Pancreas (tissue), 10 donors: Measurements from ENCODE around the gene KRTAP9-4. TPM values are rescaled to one million over a fixed set of nuclear protein-coding genes. Genes with fewer than 3 reads are reported as not detected.
"Not testable (repeated sequence)": the region's sequence is repeated elsewhere in the genome, so short reads cannot be mapped to it uniquely, and the experiment has no call there.

Experiments used
- ATAC-seq, 4 donors: fragments of 200-7000 bp; cut with Tn5 transposase; one replicate each; pipeline versions ENCODE4 v1.8.0 to v1.9.1; 2020; ENCODE audit warnings: mild to moderate bottlenecking in 4 of 4, moderate library complexity in 4 of 4
- DNase-seq, 6 donors: peaks; one replicate each; pipeline ENCODE4 v3.0.0-alpha.2; 2020
- FAIRE-seq: peaks from 2 replicates; lab custom pipeline; 2012; peaks lifted over from hg19 to GRCh38; lab: Jason Lieb, UNC
- H3K27ac ChIP-seq, 4 donors: fragments of 200-600 bp; sonication (generic); 1 replicate in 3 of 4; 2 replicates in 1 of 4; pipeline versions ENCODE4 v1.5.0 to v1.8.0; 2020
- H3K27me3 ChIP-seq, 4 donors: fragments of 200-600 bp; one replicate each; pipeline ENCODE4 v1.8.0; 2021
- H3K36me3 ChIP-seq, 3 donors: fragments of 200-600 bp; sonication (generic) in 1 of 3; one replicate each; pipeline versions ENCODE4 v1.5.0 to v1.8.0; 2020 to 2021
- H3K4me1 ChIP-seq, 3 donors: fragments of 200-600 bp; one replicate each; pipeline ENCODE4 v1.8.0; 2021
- H3K4me3 ChIP-seq, 4 donors: fragments of 200-600 bp; sonication (generic) in 2 of 4; one replicate each; pipeline versions ENCODE4 v1.5.0 to v1.8.0; 2020 to 2021
- H3K9me3 ChIP-seq, 4 donors: fragments of 200-600 bp; one replicate each; pipeline ENCODE4 v1.8.0; 2021
- WGBS, 2 donors: extraction: QIAGEN DNeasy Blood & Tissue Kit; methylation state at CpG; one replicate each; pipeline ENCODE4 v1.1.7; 2013; 5-methylcytosine and 5-hydroxymethylcytosine counted together
- intact Hi-C, 3 donors: fragments of 100-400 bp; cut with DNase I; formaldehyde crosslinking; loops; one replicate each; pipeline versions ENCODE4 v1.11.1 to v1.14.2; 2022
- polyA plus RNA-seq, 2 donors: library from polyadenylated mRNA; stranded (reverse); fragments of 200-250 nt; gene quantifications; one replicate each; pipeline ENCODE4 v1.2.3, GENCODE V29; 2013
- total RNA-seq, 6 donors: library from RNA; stranded (reverse); fragmentation: NEBNext Ultra II Directional in 4 of 6; extraction: Animal tissue kit (Norgen Biotek cat#: 25700) in 4 of 6; gene quantifications; one replicate each; pipeline versions ENCODE4 v1.2.1 to v1.2.4, GENCODE V29; 2021 to 2023
- TF ChIP-seq, protein P1 (sequence below), 4 donors: fragments of 200-600 bp; sonication (generic) in 3 of 4; IDR thresholded peaks; one replicate each; pipeline versions ENCODE4 v1.5.0 to v1.8.0; 2021; ENCODE audit warnings: antibody characterized with exemption in 4 of 4
- donor health status: healthy with polysubstance abuse.
- donor health status: DM: no; HTN: no; CAD: no; lungs with moderate emphysema.
- donor health status: DM: no; HTN: no; CAD: no.
- donor health status: control.
- donor health status: control.
- donor health status: Bipolar disorder and iron deficiency.
- donor health status: DM: yes; HTN: yes; CAD: no.
- donor health status: DM: no; HTN: no; CAD: no.
- donor health status: DM: no; HTN: no; CAD: no.
- donor health status: DM: yes; HTN: yes; CAD: no.

KRTAP9-4 gene
- total and polyA plus RNA-seq, 8 donors: not detected

DNA sequence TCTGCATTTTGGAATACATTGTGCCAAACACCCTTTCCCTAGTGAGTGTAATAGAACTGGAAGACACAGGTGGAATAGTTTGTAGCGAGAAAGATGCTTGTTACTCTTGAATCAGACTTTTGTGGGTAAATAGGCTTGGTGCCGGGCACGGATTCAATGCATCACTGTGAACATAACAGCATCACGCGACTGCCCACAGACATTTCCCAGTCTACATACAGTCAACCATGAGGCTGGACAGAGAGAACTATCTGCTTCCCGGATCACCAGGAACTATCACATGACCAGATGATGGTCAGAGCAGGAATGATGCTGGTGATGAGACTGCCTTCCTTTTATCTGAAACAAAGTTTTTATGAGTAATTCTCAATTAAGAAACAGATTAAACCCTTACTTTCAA, 23.4 kb upstream of the KRTAP9-4 start:
- intact Hi-C loops: no loop called here
- H3K27me3 ChIP-seq: no peaks in the 10 kb centered on the region
- TF ChIP-seq, protein P1, sequence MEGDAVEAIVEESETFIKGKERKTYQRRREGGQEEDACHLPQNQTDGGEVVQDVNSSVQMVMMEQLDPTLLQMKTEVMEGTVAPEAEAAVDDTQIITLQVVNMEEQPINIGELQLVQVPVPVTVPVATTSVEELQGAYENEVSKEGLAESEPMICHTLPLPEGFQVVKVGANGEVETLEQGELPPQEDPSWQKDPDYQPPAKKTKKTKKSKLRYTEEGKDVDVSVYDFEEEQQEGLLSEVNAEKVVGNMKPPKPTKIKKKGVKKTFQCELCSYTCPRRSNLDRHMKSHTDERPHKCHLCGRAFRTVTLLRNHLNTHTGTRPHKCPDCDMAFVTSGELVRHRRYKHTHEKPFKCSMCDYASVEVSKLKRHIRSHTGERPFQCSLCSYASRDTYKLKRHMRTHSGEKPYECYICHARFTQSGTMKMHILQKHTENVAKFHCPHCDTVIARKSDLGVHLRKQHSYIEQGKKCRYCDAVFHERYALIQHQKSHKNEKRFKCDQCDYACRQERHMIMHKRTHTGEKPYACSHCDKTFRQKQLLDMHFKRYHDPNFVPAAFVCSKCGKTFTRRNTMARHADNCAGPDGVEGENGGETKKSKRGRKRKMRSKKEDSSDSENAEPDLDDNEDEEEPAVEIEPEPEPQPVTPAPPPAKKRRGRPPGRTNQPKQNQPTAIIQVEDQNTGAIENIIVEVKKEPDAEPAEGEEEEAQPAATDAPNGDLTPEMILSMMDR (IDR thresholded peaks at IDR 0.05): no peak
- no peak for ATAC-seq
- no peaks in the 10 kb centered on the region for H3K9me3 ChIP-seq
- WGBS, 2 donors: 74 to 85% methylated on average over 6 of the region's 6 CpGs
- H3K4me3 ChIP-seq: no peak overlapping the region
- no peak for FAIRE-seq
- DNase-seq: no peak
- no peaks in the 10 kb centered on the region for H3K36me3 ChIP-seq
- H3K27ac ChIP-seq: no peak overlapping the region
- H3K4me1 ChIP-seq: no peaks in the 10 kb centered on the region

GRCh38 chr17:41226598-41227095, 22.8 kb upstream of the KRTAP9-4 start, which contains the start of gene KRTAP9-2:
KRTAP9-2 (plus strand) TSS chr17:41226648; CDS start chr17:41226655, 7 bp downstream.
- H3K4me3 ChIP-seq, DNase-seq: not testable (repeated sequence)

DNA sequence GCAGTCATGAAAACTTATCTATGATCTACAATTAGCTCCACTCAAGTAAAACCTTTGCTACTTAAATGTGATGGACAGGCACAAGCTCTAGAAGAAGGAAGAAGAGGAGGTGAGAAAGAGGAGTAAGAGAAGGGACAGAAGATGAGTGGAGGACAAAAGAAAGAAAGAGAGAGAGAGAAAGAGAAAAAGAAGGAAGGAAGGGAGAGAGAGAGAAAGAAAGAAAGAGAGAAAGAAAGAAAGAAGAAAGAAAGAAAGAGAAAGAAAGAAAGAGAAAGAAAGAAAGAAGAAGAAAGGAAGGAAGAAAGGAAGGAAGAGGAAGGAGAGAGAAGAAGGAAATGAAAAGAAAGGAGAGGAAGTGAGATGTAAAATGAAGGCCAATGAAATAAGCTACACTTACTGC, 19.4 kb upstream of the KRTAP9-4 start:
- DNase-seq (no peak), FAIRE-seq (no peak), ATAC-seq (no peak)
- no peaks in the 10 kb centered on the region for H3K36me3 ChIP-seq
- TF ChIP-seq, protein P1 (IDR thresholded peaks at IDR 0.05): no peak
- intact Hi-C loops: no loop called here
- no peaks in the 10 kb centered on the region for H3K4me1 ChIP-seq
- no peak overlapping the region for H3K4me3 ChIP-seq
- H3K9me3 ChIP-seq: no peaks in the 10 kb centered on the region
- no peaks in the 10 kb centered on the region for H3K27me3 ChIP-seq
- no peak overlapping the region for H3K27ac ChIP-seq

More at GRCh38 chr17:41226598-41227095, 22.8 kb upstream of the KRTAP9-4 start, which contains the start of gene KRTAP9-2:
- ATAC-seq, intact Hi-C loops, FAIRE-seq, H3K27ac ChIP-seq, H3K9me3 ChIP-seq, H3K4me1 ChIP-seq, H3K27me3 ChIP-seq, H3K36me3 ChIP-seq: not testable (repeated sequence)
- WGBS, 2 donors: 34 to 65% methylated on average over 2 to 3 of the region's 4 CpGs

- no peaks in the 10 kb centered on the region for H3K36me3 ChIP-seq
- intact Hi-C loops: no loop called here
- FAIRE-seq (no peak), ATAC-seq (no peak), DNase-seq (no peak)
- no peak overlapping the region for H3K27ac ChIP-seq
- H3K9me3 ChIP-seq: no peaks in the 10 kb centered on the region
- H3K4me3 ChIP-seq: no peak overlapping the region
- TF ChIP-seq, protein P1 (IDR thresholded peaks at IDR 0.05): no peak
- no peaks in the 10 kb centered on the region for H3K4me1 ChIP-seq
- WGBS, 2 donors: 69 to 73% methylated on average over 6 of the region's 6 CpGs
- H3K27me3 ChIP-seq: no peaks in the 10 kb centered on the region
These were observed 17.8 kb upstream of the KRTAP9-4 start for GRCh38 chr17:41231731-41232130.

- H3K4me1 ChIP-seq, H3K27me3 ChIP-seq, DNase-seq, H3K4me3 ChIP-seq, H3K36me3 ChIP-seq, ATAC-seq, H3K27ac ChIP-seq, intact Hi-C loops, H3K9me3 ChIP-seq, FAIRE-seq: not testable (repeated sequence)
- WGBS, 2 donors: 47 to 48% methylated on average over 1 of the region's 1 CpG
These were observed 16.9 kb upstream of the KRTAP9-4 start, which contains the start of gene KRTAP9-3 for GRCh38 chr17:41232399-41233105. KRTAP9-3 (plus strand) TSS chr17:41232449; CDS start chr17:41232502, 53 bp downstream.

DNA sequence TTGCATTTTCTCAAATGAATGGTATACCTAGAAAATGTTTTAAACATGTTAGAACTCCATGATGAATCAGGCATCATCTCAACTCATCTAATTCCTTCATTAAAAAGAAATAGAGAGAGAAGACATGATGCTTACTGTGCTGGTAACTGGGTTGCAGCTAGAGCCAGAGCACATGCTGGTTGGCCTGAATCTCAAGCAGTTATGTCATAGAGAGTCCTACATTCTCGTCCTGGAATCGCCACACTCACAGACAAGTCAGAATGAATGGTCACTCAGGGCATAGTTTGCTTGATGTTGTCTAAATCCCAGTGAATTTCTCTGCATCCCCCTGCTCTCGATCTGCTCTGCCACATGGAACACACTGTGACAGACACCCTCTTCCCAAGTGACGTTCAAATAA, 12.4 kb upstream of the KRTAP9-4 start:
- ATAC-seq, H3K4me1 ChIP-seq, H3K27ac ChIP-seq, DNase-seq, intact Hi-C loops, H3K36me3 ChIP-seq, H3K4me3 ChIP-seq, FAIRE-seq, H3K27me3 ChIP-seq, H3K9me3 ChIP-seq: not testable (repeated sequence)
- WGBS, 2 donors: 40 to 42% methylated on average over 4 of the region's 4 CpGs

DNA sequence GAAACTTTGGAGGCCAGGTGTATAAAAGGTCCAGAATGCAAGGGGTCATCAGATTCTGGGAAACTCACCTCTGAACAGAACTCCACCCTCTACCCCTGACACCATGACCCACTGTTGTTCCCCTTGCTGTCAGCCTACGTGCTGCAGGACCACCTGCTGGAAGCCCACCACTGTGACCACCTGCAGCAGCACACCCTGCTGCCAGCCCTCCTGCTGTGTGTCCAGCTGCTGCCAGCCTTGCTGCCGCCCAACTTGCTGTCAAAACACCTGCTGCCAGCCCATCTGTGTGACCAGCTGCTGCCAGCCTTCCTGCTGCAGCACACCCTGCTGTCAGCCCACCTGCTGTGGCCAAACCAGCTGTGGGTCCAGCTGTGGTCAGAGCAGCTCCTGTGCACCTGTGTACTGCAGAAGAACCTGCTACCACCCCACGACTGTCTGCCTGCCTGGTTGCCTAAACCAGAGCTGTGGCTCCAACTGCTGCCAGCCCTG, 11.5 kb upstream of the KRTAP9-4 start, which contains the start of gene KRTAP9-8:
KRTAP9-8 (plus strand) TSS at position 51 of the 489 bp plus-strand sequence; CDS start at position 104, 53 bp downstream.
- peak in 2 of 6 donors; percentile 8 to 33 for DNase-seq
- H3K27me3 ChIP-seq, H3K9me3 ChIP-seq, H3K4me3 ChIP-seq, H3K36me3 ChIP-seq, ATAC-seq, H3K4me1 ChIP-seq, intact Hi-C loops, FAIRE-seq, H3K27ac ChIP-seq: not testable (repeated sequence)
- 25 to 27% methylated on average over 3 of the region's 3 CpGs for WGBS, 2 donors

- DNase-seq, intact Hi-C loops, FAIRE-seq, H3K4me3 ChIP-seq, H3K4me1 ChIP-seq, H3K27ac ChIP-seq, ATAC-seq, H3K36me3 ChIP-seq, H3K27me3 ChIP-seq, H3K9me3 ChIP-seq: not testable (repeated sequence)
- WGBS, 2 donors: 38 to 56% methylated on average over 2 of the region's 2 CpGs
These were observed 2.3 kb upstream of the KRTAP9-4 start for GRCh38 chr17:41246995-41247787.
